Psoas muscle (tissue), 8 donors: ENCODE results near the gene CHN2. TPM values are rescaled to one million over a fixed set of nuclear protein-coding genes. Genes with fewer than 3 reads are reported as not detected.

Experiments
- ATAC-seq, 4 donors: fragments of 200-7000 bp; cut with Tn5 transposase; one replicate each; pipeline ENCODE4 v1.9.1; 2020; ENCODE audit warnings: moderate library complexity in 3 of 4, mild to moderate bottlenecking in 2 of 4
- DNase-seq, 2 donors: peaks; one replicate each; pipeline ENCODE4 v3.0.0-alpha.2; 2020
- H3K27ac ChIP-seq: fragments of 200-600 bp; one replicate; pipeline ENCODE4 v1.8.0; 2022
- H3K27me3 ChIP-seq, 3 donors: fragments of 200-600 bp in 1 of 3; one replicate each; pipeline versions ENCODE4 v1.6.1 to v1.8.0; 2013 to 2022; ENCODE audit warnings: low read length in 2 of 3, mild to moderate bottlenecking in 2 of 3, moderate library complexity in 1 of 3; ENCODE audit not compliant: insufficient read depth in 3 of 3
- H3K36me3 ChIP-seq, 2 donors: fragments of 200-600 bp in 1 of 2; one replicate each; pipeline versions ENCODE4 v1.6.1 to v1.8.0; 2013 to 2022; ENCODE audit warnings: low read depth in 1 of 2, mild to moderate bottlenecking in 1 of 2, moderate library complexity in 1 of 2; ENCODE audit not compliant: insufficient read depth in 1 of 2
- H3K4me1 ChIP-seq: fragments of 200-600 bp; one replicate; pipeline ENCODE4 v1.8.0; 2022
- H3K4me3 ChIP-seq: fragments of 200-600 bp; one replicate; pipeline ENCODE4 v1.8.0; 2022; ENCODE audit warnings: mild to moderate bottlenecking
- H3K9me3 ChIP-seq: fragments of 200-600 bp; one replicate; pipeline ENCODE4 v1.8.0; 2022
- CTCF ChIP-seq: fragments of 200-600 bp; IDR thresholded peaks from one replicate; pipeline ENCODE4 v1.8.0; 2022; ENCODE audit warnings: antibody characterized with exemption
- WGBS, 3 donors: extraction: QIAGEN DNeasy Blood & Tissue Kit; methylation state at CpG; one replicate each; pipeline versions ENCODE4 v1.1.6 to v1.1.7; 2013; 5-methylcytosine and 5-hydroxymethylcytosine counted together
- intact Hi-C, 2 donors: fragments of 100-400 bp; cut with DNase I; formaldehyde crosslinking; loops; one replicate each; pipeline versions ENCODE4 v1.11.0 to v1.14.2; 2022
- polyA plus RNA-seq, 3 donors: library from polyadenylated mRNA; stranded (reverse); fragments of 200-250 nt; gene quantifications; one replicate each; pipeline ENCODE4 v1.2.3, GENCODE V29; 2013
- total RNA-seq, 4 donors: library from RNA; stranded (reverse); fragmentation: NEBNext Ultra II Directional in 2 of 4; extraction: Animal tissue kit (Norgen Biotek cat#: 25700) in 2 of 4; gene quantifications; one replicate each; pipeline versions ENCODE4 v1.2.1 to v1.2.4, GENCODE V29; 2021 to 2023
- donor health status: healthy with polysubstance abuse.
- donor health status: DM: no; HTN: no; CAD: no; lungs with moderate emphysema.
- donor health status: Bipolar disorder and iron deficiency.
- donor health status: healthy.
- donor health status: DM: yes; HTN: yes; CAD: no.
- donor health status: DM: no; HTN: no; CAD: no.
- donor health status: DM: no; HTN: no; CAD: no.
- donor health status: DM: yes; HTN: yes; CAD: no.

Gene CHN2
- total and polyA plus RNA-seq, 7 donors, result 0.43 to 18.1 (median 2.3) TPM

- intact Hi-C loops, result no loop called here
- ATAC-seq, result peak in 1 of 4 donors; percentile 57
- no peaks in the 10 kb centered on the region for H3K27me3 ChIP-seq
- 62 to 68% (median 64%) methylated on average over 7 of the region's 7 CpGs for WGBS, 3 donors
- H3K36me3 ChIP-seq, result no peaks in the 10 kb centered on the region
- no peak for TF ChIP-seq CTCF
- H3K9me3 ChIP-seq, result no peaks in the 10 kb centered on the region
- DNase-seq, result no peak
- no peak overlapping the region for H3K4me3 ChIP-seq
- H3K27ac ChIP-seq, result no peak overlapping the region
- no peaks in the 10 kb centered on the region for H3K4me1 ChIP-seq
Measured at GRCh38 chr7:29457141-29457561, 262.6 kb downstream of the CHN2 start.

GRCh38 chr7:29457565-29458011, 263.0 kb downstream of the CHN2 start:
- WGBS, 3 donors, result 24 to 38% (median 26%) methylated on average over 7 of the region's 7 CpGs
- Histone ChIP-seq H3K9me3 (no peaks in the 10 kb centered on the region), H3K36me3 (no peaks in the 10 kb centered on the region), H3K27ac (no peak overlapping the region), H3K27me3 (no peaks in the 10 kb centered on the region), H3K4me3 (no peak overlapping the region), H3K4me1 (no peaks in the 10 kb centered on the region)
- DNase-seq (no peak), ATAC-seq (peak in 2 of 4 donors; percentile 26 to 88)
- TF ChIP-seq CTCF, result no peak
- intact Hi-C loops, result no loop called here

GRCh38 chr7:29458933-29459332, 264.4 kb downstream of the CHN2 start:
- TF ChIP-seq CTCF, result no peak
- no peaks in the 10 kb centered on the region for H3K9me3 ChIP-seq
- H3K4me1 ChIP-seq, result no peaks in the 10 kb centered on the region
- intact Hi-C loops, result no loop called here
- no peaks in the 10 kb centered on the region for H3K27me3 ChIP-seq
- ATAC-seq, result no peak
- DNase-seq, result no peak
- 70 to 73% (median 71%) methylated on average over 7 of the region's 7 CpGs for WGBS, 3 donors
- H3K4me3 ChIP-seq, result no peak overlapping the region
- H3K36me3 ChIP-seq, result no peaks in the 10 kb centered on the region
- H3K27ac ChIP-seq, result no peak overlapping the region

GRCh38 chr7:29459589-29459988, 265.0 kb downstream of the CHN2 start:
- 82 to 92% (median 87%) methylated on average over 8 of the region's 8 CpGs for WGBS, 3 donors
- Histone ChIP-seq H3K4me3 (no peak overlapping the region), H3K9me3 (no peaks in the 10 kb centered on the region), H3K27me3 (no peaks in the 10 kb centered on the region), H3K27ac (no peak overlapping the region), H3K4me1 (no peaks in the 10 kb centered on the region), H3K36me3 (no peaks in the 10 kb centered on the region)
- no peak for ATAC-seq
- no peak for DNase-seq
- intact Hi-C loops, result no loop called here
- no peak for TF ChIP-seq CTCF

- no peak for DNase-seq
- no peaks in the 10 kb centered on the region for H3K4me1 ChIP-seq
- TF ChIP-seq CTCF, result no peak
- no peaks in the 10 kb centered on the region for H3K36me3 ChIP-seq
- no peaks in the 10 kb centered on the region for H3K9me3 ChIP-seq
- ATAC-seq, result no peak
- H3K4me3 ChIP-seq, result no peak overlapping the region
- intact Hi-C loops, result no loop called here
- H3K27ac ChIP-seq, result no peak overlapping the region
- WGBS, 3 donors, result 94 to 97% (median 97%) methylated on average over 4 of the region's 4 CpGs
- H3K27me3 ChIP-seq, result no peaks in the 10 kb centered on the region
Measured at GRCh38 chr7:29461996-29462395, 267.4 kb downstream of the CHN2 start.
